H1 (cell line): ENCODE data around the gene RNASE4. TPM values are rescaled to one million over a fixed set of nuclear protein-coding genes. Genes with fewer than 3 reads are reported as not detected.

Source experiments
- CTCF ChIA-PET: fragments of 300-600 bp; sonication (Branson Sonifier 250); formaldehyde crosslinking; loops from one replicate; lab custom pipeline; 2021; ENCODE audit not compliant: partially characterized antibody; lab: Charles Lee
- POLR2A ChIA-PET: fragments of 300-600 bp; sonication (Branson Sonifier 250); formaldehyde crosslinking; loops from one replicate; lab custom pipeline; 2021; ENCODE audit warnings: inconsistent platforms; ENCODE audit not compliant: partially characterized antibody; lab: Charles Lee
- DNase-seq, 2 experiments: peaks; one replicate each; pipeline versions ENCODE4 v3.0.0 to v3.0.0-alpha.2; 2010 to 2022; ENCODE audit warnings: low spot score in 2 of 2, low read depth in 1 of 2, mixed read lengths in 1 of 2
- FAIRE-seq: peaks from 2 replicates; lab custom pipeline; 2011; peaks lifted over from hg19 to GRCh38; lab: Jason Lieb, UNC
- H2AFZ ChIP-seq: 2 replicates; pipeline ENCODE4 v1.8.1; 2012; ENCODE audit warnings: low read length, inconsistent platforms
- H2AK5ac ChIP-seq: 2 replicates; pipeline ENCODE4 v1.6.1; 2013; ENCODE audit warnings: low read depth, low read length
- H2BK120ac ChIP-seq: replicated peaks from 2 replicates; pipeline ENCODE3; 2013; ENCODE audit warnings: low read depth, low read length, inconsistent platforms
- H2BK12ac ChIP-seq: 2 replicates; pipeline ENCODE4 v1.6.1; 2013; ENCODE audit warnings: low read depth, low read length
- H2BK15ac ChIP-seq: 2 replicates; pipeline ENCODE4 v1.6.1; 2013; ENCODE audit warnings: low read length
- H2BK20ac ChIP-seq: 2 replicates; pipeline ENCODE4 v1.6.1; 2013; ENCODE audit warnings: low read length
- H2BK5ac ChIP-seq: 2 replicates; pipeline ENCODE4 v1.6.1; 2013; ENCODE audit warnings: low read depth, low read length
- H3K14ac ChIP-seq: 2 replicates; pipeline ENCODE4 v1.6.1; 2013; ENCODE audit warnings: inconsistent platforms; ENCODE audit not compliant: insufficient read length
- H3K18ac ChIP-seq: 2 replicates; pipeline ENCODE4 v1.6.1; 2013; ENCODE audit warnings: low read length; ENCODE audit errors: extremely low read depth
- H3K23ac ChIP-seq: 2 replicates; pipeline ENCODE4 v1.6.1; 2013; ENCODE audit warnings: inconsistent platforms; ENCODE audit not compliant: insufficient read length
- H3K23me2 ChIP-seq: 2 replicates; pipeline ENCODE4 v1.6.1; 2013; ENCODE audit warnings: low read depth, low read length
- H3K27ac ChIP-seq: 2 replicates; pipeline ENCODE4 v1.6.1; 2011; ENCODE audit warnings: low read depth, low read length, inconsistent platforms
- H3K27me3 ChIP-seq, 4 experiments: replicated peaks in 1 of 4; 1 replicate in 1 of 4; 2 replicates in 3 of 4; pipeline versions ENCODE4 v1.6.1 to v1.8.1; 2011 to 2013; ENCODE audit warnings: low read length in 3 of 4, mild to moderate bottlenecking in 3 of 4, inconsistent platforms in 2 of 4, mixed read lengths in 2 of 4, moderate library complexity in 1 of 4; ENCODE audit not compliant: control insufficient read depth in 3 of 4, insufficient read depth in 3 of 4; ENCODE audit errors: extremely low read depth in 1 of 4
- H3K36me3 ChIP-seq, 4 experiments: 2 replicates each; pipeline versions ENCODE4 v1.6.1 to v1.8.1; 2011 to 2013; ENCODE audit warnings: mild to moderate bottlenecking in 4 of 4, low read length in 3 of 4, moderate library complexity in 2 of 4, control low read depth in 1 of 4, inconsistent platforms in 1 of 4; ENCODE audit not compliant: insufficient read depth in 4 of 4, control insufficient read depth in 2 of 4
- H3K4ac ChIP-seq: replicated peaks from 2 replicates; pipeline ENCODE3; 2013; ENCODE audit warnings: low read length, low read depth, mixed read lengths, inconsistent platforms; ENCODE audit not compliant: insufficient read length
- H3K4me1 ChIP-seq, 4 experiments: replicated peaks in 1 of 4; 1 replicate in 1 of 4; 2 replicates in 3 of 4; pipeline versions ENCODE4 v1.6.1 to v1.8.1; 2011 to 2013; ENCODE audit warnings: low read length in 3 of 4, inconsistent platforms in 2 of 4, mixed read lengths in 1 of 4; ENCODE audit not compliant: insufficient read depth in 4 of 4, control insufficient read depth in 3 of 4
- H3K4me2 ChIP-seq, 2 experiments: 2 replicates each; pipeline versions ENCODE4 v1.6.1 to v1.8.1; 2011 to 2013; ENCODE audit warnings: low read depth in 2 of 2, low read length in 2 of 2, control low read depth in 1 of 2, inconsistent platforms in 1 of 2, mild to moderate bottlenecking in 1 of 2; ENCODE audit not compliant: insufficient read depth in 1 of 2
- H3K4me3 ChIP-seq, 4 experiments: fragments of 200-600, 300-600 bp in 1 of 4; sonication (generic), shearing (Covaris generic), sonication (Bioruptor Twin) in 1 of 4; 2 replicates each; pipeline versions ENCODE4 v1.5.1 to v1.8.1; 2011 to 2016; ENCODE audit warnings: low read length in 4 of 4, low read depth in 3 of 4, control low read depth in 2 of 4, inconsistent platforms in 2 of 4, mild to moderate bottlenecking in 2 of 4, mixed read lengths in 1 of 4, moderate library complexity in 1 of 4; ENCODE audit not compliant: insufficient read depth in 2 of 4; ENCODE audit errors: extremely low read depth in 1 of 4
- H3K56ac ChIP-seq: replicated peaks from 2 replicates; pipeline ENCODE3; 2013; ENCODE audit warnings: low read depth, mild to moderate bottlenecking, mixed read lengths, low read length, inconsistent platforms; ENCODE audit not compliant: insufficient read length
- H3K79me1 ChIP-seq: 2 replicates; pipeline ENCODE4 v1.6.1; 2013; ENCODE audit warnings: low read depth, low read length, control low read depth
- H3K79me2 ChIP-seq, 2 experiments: 2 replicates each; pipeline versions ENCODE4 v1.6.1 to v1.8.1; 2012 to 2013; ENCODE audit warnings: low read length in 2 of 2, mild to moderate bottlenecking in 2 of 2, inconsistent platforms in 1 of 2; ENCODE audit not compliant: insufficient read depth in 2 of 2, control insufficient read depth in 1 of 2
- H3K9ac ChIP-seq, 4 experiments: replicated peaks in 1 of 4; 1 replicate in 1 of 4; 2 replicates in 3 of 4; pipeline versions ENCODE4 v1.6.1 to v1.8.1; 2011 to 2013; ENCODE audit warnings: low read depth in 3 of 4, low read length in 3 of 4, control low read depth in 2 of 4, mild to moderate bottlenecking in 2 of 4, moderate library complexity in 2 of 4, inconsistent platforms in 1 of 4; ENCODE audit errors: extremely low read depth in 1 of 4
- H3K9me3 ChIP-seq, 2 experiments: 2 replicates each; pipeline versions ENCODE4 v1.6.1 to v1.8.1; 2012 to 2013; ENCODE audit warnings: mild to moderate bottlenecking in 2 of 2, moderate library complexity in 2 of 2, control low read depth in 1 of 2, inconsistent platforms in 1 of 2, low read depth in 1 of 2, low read length in 1 of 2, mixed read lengths in 1 of 2; ENCODE audit not compliant: insufficient read depth in 2 of 2
- H4K20me1 ChIP-seq, 2 experiments: replicated peaks in 1 of 2; 2 replicates each; pipeline versions ENCODE3 to v1.8.1; 2011 to 2013; ENCODE audit warnings: inconsistent platforms in 2 of 2, low read length in 2 of 2, mild to moderate bottlenecking in 1 of 2; ENCODE audit not compliant: insufficient read depth in 2 of 2, control insufficient read depth in 1 of 2
- H4K5ac ChIP-seq: 2 replicates; pipeline ENCODE4 v1.6.1; 2013; ENCODE audit warnings: low read length, low read depth, mixed read lengths, inconsistent platforms; ENCODE audit not compliant: insufficient read length
- H4K8ac ChIP-seq: 2 replicates; pipeline ENCODE4 v1.8.0; 2013; ENCODE audit warnings: mild to moderate bottlenecking, moderate library complexity, low read length, inconsistent platforms; ENCODE audit not compliant: insufficient read depth; ENCODE audit errors: extremely low read depth
- H4K91ac ChIP-seq: replicated peaks from 2 replicates; pipeline ENCODE3; 2013; ENCODE audit warnings: low read length, mixed read lengths, inconsistent platforms; ENCODE audit not compliant: insufficient read length
- BACH1 ChIP-seq: IDR thresholded peaks from 2 replicates; pipeline ENCODE4 v1.6.1; 2012; ENCODE audit warnings: low read length, improper control_type of control experiment
- NRF1 ChIP-seq: IDR thresholded peaks from 2 replicates; pipeline ENCODE4 v1.6.1; 2011; ENCODE audit warnings: mild to moderate bottlenecking, low read depth, low read length, improper control_type of control experiment
- SIN3A ChIP-seq, 2 experiments: IDR thresholded peaks in 1 of 2; conservative IDR thresholded peaks in 1 of 2; 2 replicates each; pipeline ENCODE4 v1.6.1; 2011 to 2012; ENCODE audit warnings: low read length in 2 of 2, improper control_type of control experiment in 1 of 2, low read depth in 1 of 2, mild to moderate bottlenecking in 1 of 2
- WGBS, 2 experiments: shearing (Covaris generic) in 1 of 2; methylation state at CpG; one replicate each; pipeline versions ENCODE4 v1.1.6 to v1.1.7; 2013 to 2015; ENCODE audit warnings: low lambda C conversion rate in 2 of 2, mixed read lengths in 2 of 2, inconsistent platforms in 1 of 2, low coverage in 1 of 2, missing lambda C conversion rate in 1 of 2; ENCODE audit not compliant: insufficient replicate concordance in 2 of 2, insufficient coverage in 1 of 2, insufficient read length in 1 of 2; ENCODE audit errors: extremely low coverage in 1 of 2, missing lambda C conversion rate in 1 of 2; 5-methylcytosine and 5-hydroxymethylcytosine counted together
- polyA plus RNA-seq, 7 experiments: library from polyadenylated mRNA; depleted of rRNA in 3 of 7; stranded (reverse) in 5 of 7; unstranded in 2 of 7; fragments of >200 nt in 5 of 7; fragments of 200-250 nt in 2 of 7; gene quantifications; 1 replicate in 5 of 7; 2 replicates in 1 of 7; 4 replicates in 1 of 7; pipeline versions ENCODE4 v1.2.1 to v1.2.3, GENCODE V29; 2011 to 2013; ENCODE audit warnings: missing spikeins in 2 of 7, mixed read lengths in 2 of 7
- total RNA-seq: library from RNA; stranded (reverse); fragmentation: NEBNext Ultra II Directional; extraction: Animal tissue kit (Norgen Biotek cat#: 25700); gene quantifications from 2 replicates; pipeline ENCODE4 v1.2.1, GENCODE V29; 2021

The RNASE4 gene
- total and polyA plus RNA-seq, 2 of the 8 experiments (the other 6 are each of a cell fraction or from before 2014, with no cell fraction given), result 0.61 to 3.5 TPM

DNA sequence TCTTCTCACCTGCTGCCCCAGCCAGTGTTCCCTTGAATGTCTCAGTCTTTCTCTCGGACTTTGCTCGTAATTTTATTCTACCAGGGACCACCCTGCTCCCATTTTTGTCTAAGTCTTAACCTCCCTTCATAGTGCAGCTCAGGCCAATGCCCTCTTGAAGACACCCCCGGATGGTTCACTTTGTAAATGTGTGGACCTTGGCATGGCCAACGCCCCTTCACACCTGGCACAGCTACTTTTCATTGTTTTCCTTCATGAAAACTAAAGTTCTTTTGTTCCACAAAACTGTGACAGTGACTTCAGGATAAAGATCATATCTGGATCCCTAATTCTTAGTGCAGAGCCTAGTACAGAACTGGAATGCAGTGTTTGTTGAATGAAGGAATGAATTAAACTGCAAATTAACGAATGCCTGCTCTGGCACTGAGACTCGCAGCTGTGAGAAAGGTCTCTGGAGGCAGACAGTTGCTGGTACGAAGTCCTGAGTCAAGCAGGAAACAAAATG, 3.5 kb upstream of the RNASE4 start:
- Histone ChIP-seq H2BK12ac (no peak overlapping the region), H3K4me3 (peak overlapping the region; percentile 67 to 99 (median 98)), H4K20me1 (no peaks in the 10 kb centered on the region), H3K9me3 (no peaks in the 10 kb centered on the region), H3K36me3 (no peaks in the 10 kb centered on the region), H2BK5ac (no peak overlapping the region; the same call in 1 of the 2 replicates), H4K91ac (no peak overlapping the region), H3K23me2 (peaks cover 27% of the 10 kb centered on the region), H2BK120ac (no peak overlapping the region), H4K5ac (no peak overlapping the region), H3K79me1 (no peaks in the 10 kb centered on the region), H3K4me2 (peak overlapping the region; percentile 60 to 79), H3K9ac (peak overlapping the region in 1 of 4 experiments; percentile 25; a peak in 2 of 7 replicates), H3K27me3 (no peaks in the 10 kb centered on the region), H4K8ac (no peak overlapping the region), H3K14ac (no peak overlapping the region), H3K27ac (no peak overlapping the region), H3K79me2 (no peaks in the 10 kb centered on the region), H2BK15ac (no peak overlapping the region), H3K56ac (no peak overlapping the region), H3K4me1 (peaks cover 0 to 8% (median 4%) of the 10 kb centered on the region in 4 experiments; a peak in 5 of 7 replicates), H3K4ac (no peak overlapping the region), H3K23ac (no peak overlapping the region), H2AK5ac (no peak overlapping the region), H2BK20ac (no peak overlapping the region), H2AFZ (peak overlapping the region; percentile 97), H3K18ac (no peak overlapping the region)
- 30% methylated on average over 7 of the region's 7 CpGs; no CpG with 5 or more reads in 1 of the 2 experiments for WGBS, 2 experiments
- TF ChIP-seq SIN3A (conservative IDR thresholded peaks at IDR 0.05 in 1 of 2, IDR thresholded peaks at IDR 0.05 in 1 of 2; ENCODE audit: low read depth in 1 of 2, low read length in 2 of 2), result peak in 1 of 2 experiments; percentile 70; a peak in 2 of 4 replicates
- no peak for TF ChIP-seq NRF1
- peak; percentile 64; the same call in 1 of the 2 replicates for TF ChIP-seq BACH1
- DNase-seq (no peak), FAIRE-seq (no peak)
- POLR2A ChIA-PET, result interaction anchor here (0.9 to 2.3 kb wide), 12 partner anchors 12 to 348 kb away, joined by 3 to 8 read pairs (median 6); partner anchors contain the start of genes APEX1 and OSGEP
- CTCF ChIA-PET, result interaction anchor here (0.9 to 16.7 kb wide), 14 partner anchors 10 to 291 kb away, joined by 3 to 282 read pairs (median 7); partner anchors contain the start of gene RNASE1
